Kidney epithelial cell (primary cell): ENCODE data around the gene SNX14. TPM values are rescaled to one million over a fixed set of nuclear protein-coding genes. Genes with fewer than 3 reads are reported as not detected.
"Not testable (repeated sequence)": the region's sequence is repeated elsewhere in the genome, so short reads cannot be mapped to it uniquely, and the experiment has no call there.

Experiments used
- DNase-seq: peaks from one replicate; pipeline ENCODE4 v3.0.0-alpha.2; 2010; ENCODE audit warnings: low read depth
- H3K27me3 ChIP-seq: 2 replicates; pipeline ENCODE4 v1.6.0; 2011; ENCODE audit warnings: low read length; ENCODE audit not compliant: control insufficient read depth, insufficient read depth
- H3K36me3 ChIP-seq: 2 replicates; pipeline ENCODE4 v1.5.1; 2011; ENCODE audit warnings: low read length; ENCODE audit not compliant: control insufficient read depth, insufficient read depth
- H3K4me3 ChIP-seq: 2 replicates; pipeline ENCODE4 v1.5.1; 2011; ENCODE audit warnings: low read depth, mild to moderate bottlenecking, control low read depth, low read length
- total RNA-seq: library from RNA; depleted of rRNA; stranded (reverse); fragments of >200 nt; gene quantifications from 2 replicates; pipeline ENCODE4 v1.2.3, GENCODE V29; 2015
- TF ChIP-seq, protein P1 (sequence below): IDR thresholded peaks from 2 replicates; pipeline ENCODE4 v1.5.1; 2011; ENCODE audit warnings: mild to moderate bottlenecking, moderate library complexity, low read length, control low read depth, inconsistent platforms; ENCODE audit not compliant: insufficient read depth, poor library complexity, severe bottlenecking

Gene SNX14
- total RNA-seq, 1 donor from 2014 or later = 110 TPM

DNA sequence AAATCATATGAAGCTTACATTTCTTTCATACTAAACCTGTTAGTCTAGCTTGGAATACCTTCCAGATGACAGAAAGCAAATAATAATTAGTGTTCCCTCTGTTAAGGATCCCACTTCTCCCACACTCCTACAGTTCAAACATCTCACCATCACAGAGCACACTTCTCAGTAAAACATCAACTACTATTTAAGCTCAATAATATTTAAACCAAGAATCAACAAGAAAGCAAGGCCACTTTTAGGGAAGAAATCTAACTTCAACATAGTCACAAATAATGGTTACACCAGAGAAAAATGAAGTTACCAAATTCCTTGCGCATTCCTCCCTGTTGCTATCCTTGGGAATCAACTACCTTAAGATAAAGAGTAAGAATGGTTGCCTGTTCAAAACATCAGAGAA is 1.6 kb downstream of the SNX14 start:
- no peak for DNase-seq

DNA sequence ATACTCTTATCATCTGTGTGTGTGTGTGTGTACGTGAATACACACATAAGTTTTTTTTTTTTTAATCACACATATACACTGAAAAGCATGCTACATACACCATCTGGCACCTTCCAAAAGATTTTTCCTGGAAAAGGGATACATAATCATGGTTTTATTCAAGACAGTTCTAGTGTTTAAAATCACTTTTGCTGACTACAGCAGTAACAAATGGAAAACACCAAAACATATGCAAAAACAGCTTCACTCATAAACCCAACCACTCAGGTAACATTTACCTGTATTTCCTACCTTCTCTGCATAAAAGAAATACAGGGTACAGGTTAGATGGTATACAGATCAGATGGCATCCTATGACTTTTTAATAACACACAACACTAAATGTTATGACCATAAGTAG is 2.5 kb downstream of the SNX14 start:
- DNase-seq = no peak
- Histone ChIP-seq H3K4me3 (no peak overlapping the region), H3K36me3 (no peaks in the 10 kb centered on the region), H3K27me3 (no peaks in the 10 kb centered on the region)
- TF ChIP-seq, protein P1, sequence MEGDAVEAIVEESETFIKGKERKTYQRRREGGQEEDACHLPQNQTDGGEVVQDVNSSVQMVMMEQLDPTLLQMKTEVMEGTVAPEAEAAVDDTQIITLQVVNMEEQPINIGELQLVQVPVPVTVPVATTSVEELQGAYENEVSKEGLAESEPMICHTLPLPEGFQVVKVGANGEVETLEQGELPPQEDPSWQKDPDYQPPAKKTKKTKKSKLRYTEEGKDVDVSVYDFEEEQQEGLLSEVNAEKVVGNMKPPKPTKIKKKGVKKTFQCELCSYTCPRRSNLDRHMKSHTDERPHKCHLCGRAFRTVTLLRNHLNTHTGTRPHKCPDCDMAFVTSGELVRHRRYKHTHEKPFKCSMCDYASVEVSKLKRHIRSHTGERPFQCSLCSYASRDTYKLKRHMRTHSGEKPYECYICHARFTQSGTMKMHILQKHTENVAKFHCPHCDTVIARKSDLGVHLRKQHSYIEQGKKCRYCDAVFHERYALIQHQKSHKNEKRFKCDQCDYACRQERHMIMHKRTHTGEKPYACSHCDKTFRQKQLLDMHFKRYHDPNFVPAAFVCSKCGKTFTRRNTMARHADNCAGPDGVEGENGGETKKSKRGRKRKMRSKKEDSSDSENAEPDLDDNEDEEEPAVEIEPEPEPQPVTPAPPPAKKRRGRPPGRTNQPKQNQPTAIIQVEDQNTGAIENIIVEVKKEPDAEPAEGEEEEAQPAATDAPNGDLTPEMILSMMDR = no peak

More for the DNA sequence above, 1.6 kb downstream of the SNX14 start:
- H3K4me3 ChIP-seq = no peak overlapping the region
- H3K36me3 ChIP-seq = no peaks in the 10 kb centered on the region
- no peaks in the 10 kb centered on the region for H3K27me3 ChIP-seq
- TF ChIP-seq, protein P1 = no peak

DNA sequence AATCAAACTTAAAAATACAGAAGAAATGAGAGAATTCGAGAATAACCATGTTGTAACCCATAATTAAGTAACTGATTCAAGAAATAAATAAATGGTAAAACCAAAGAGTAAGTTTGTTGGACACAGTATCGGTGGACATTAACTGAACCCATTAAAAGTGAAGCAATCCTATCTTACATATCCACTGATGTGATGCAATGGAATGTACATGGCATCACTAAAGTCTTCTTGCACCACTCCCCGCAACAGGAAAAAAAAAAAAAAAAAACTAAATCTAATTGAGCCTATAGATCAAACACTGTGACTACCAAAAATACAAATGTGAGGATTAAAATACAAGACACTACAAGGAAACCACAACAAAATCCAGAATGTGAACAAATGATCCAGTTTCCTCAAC is 7.9 kb downstream of the SNX14 start:
- TF ChIP-seq, protein P1 = no peak
- Histone ChIP-seq H3K4me3 (no peak overlapping the region), H3K36me3 (no peaks in the 10 kb centered on the region), H3K27me3 (no peaks in the 10 kb centered on the region)
- DNase-seq = no peak

DNA sequence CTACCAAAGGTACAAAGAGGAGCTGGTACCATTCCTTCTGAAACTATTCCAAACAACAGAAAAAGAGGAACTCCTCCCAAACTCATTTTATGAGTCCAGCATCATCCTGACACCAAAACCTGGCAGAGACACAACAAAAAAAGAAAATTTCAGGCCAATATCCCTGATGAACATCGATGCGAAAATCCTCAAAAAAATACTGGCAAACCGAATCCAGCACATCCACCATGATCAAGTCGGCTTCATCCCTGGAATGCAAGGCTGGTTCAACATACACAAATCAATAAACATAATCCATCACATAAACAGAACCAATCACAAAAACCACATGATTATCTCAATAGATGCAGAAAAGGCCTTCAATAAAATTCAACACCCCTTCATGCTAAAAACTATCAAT is 10.8 kb downstream of the SNX14 start:
- not testable (repeated sequence) for H3K4me3 ChIP-seq, H3K36me3 ChIP-seq, DNase-seq, H3K27me3 ChIP-seq

DNA sequence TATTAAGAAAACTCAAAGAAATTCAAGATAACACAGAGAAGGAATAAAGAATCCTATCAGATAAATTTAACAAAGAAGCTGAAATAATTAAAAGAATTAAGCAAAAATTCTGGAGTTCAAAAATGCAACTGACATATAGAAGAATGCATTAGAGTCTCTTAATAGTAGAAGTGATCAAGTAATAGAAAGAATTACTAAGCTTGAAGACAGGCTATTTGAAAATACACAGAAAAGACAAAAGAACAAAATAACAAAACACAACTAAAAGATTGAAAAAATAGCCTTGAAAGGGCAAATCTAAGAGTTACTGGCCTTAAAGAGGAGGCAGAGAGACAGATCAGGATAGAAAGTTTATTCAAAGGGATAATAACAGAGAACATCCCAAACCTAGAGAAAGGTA is 12.1 kb downstream of the SNX14 start:
- DNase-seq = no peak
- H3K36me3 ChIP-seq = no peaks in the 10 kb centered on the region
- H3K27me3 ChIP-seq = no peaks in the 10 kb centered on the region
- TF ChIP-seq, protein P1 = no peak
- H3K4me3 ChIP-seq = no peak overlapping the region

DNA sequence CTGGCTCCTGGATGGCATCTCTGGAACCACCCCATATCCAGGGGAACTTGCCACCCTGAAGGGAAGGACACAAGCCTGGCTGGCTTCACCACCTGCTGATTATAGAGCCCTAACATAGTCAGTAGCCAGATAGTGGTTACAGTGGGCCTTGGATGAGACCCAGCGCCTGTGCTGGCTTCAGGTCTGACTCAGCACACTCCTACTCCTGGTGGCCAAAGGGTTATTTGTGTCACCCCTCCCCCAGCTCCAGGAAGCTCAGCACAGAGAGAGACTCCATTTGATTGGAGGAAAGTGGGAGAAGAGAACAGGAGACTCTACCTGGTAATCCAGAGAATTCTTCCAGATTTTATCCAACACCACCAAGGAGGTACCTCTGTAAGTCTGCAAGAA is 12.8 kb downstream of the SNX14 start:
- no peaks in the 10 kb centered on the region for H3K36me3 ChIP-seq
- no peaks in the 10 kb centered on the region for H3K27me3 ChIP-seq
- TF ChIP-seq, protein P1 = no peak
- DNase-seq = no peak
- H3K4me3 ChIP-seq = no peak overlapping the region
